HEK293 (cell line): ENCODE measurements around the gene HAO1.

Experiments used
- CTCF ChIA-PET: fragments of 350-600 bp; formaldehyde crosslinking; extraction: SDS; loops from one replicate; lab custom pipeline; 2021; ENCODE audit warnings: antibody characterized with exemption; lab: Yijun Ruan, JAX
- POLR2A ChIA-PET: fragments of 300-600 bp; formaldehyde crosslinking; extraction: SDS; loops from one replicate; lab custom pipeline; 2020; ENCODE audit warnings: antibody characterized with exemption, inconsistent platforms; lab: Yijun Ruan, JAX
- H3K27ac ChIP-seq: fragments of 200-500 bp; sonication (Bioruptor generic); 2 replicates; pipeline ENCODE4 v1.5.1; 2014; ENCODE audit warnings: low read depth, low read length, control low read depth, inconsistent platforms; ENCODE audit errors: extremely low read depth
- H3K36me3 ChIP-seq, 2 experiments: fragments of 200-500 bp in 1 of 2; sonication (Bioruptor generic) in 1 of 2; 1 replicate in 1 of 2; 2 replicates in 1 of 2; pipeline ENCODE4 v1.5.1; 2014 to 2017; ENCODE audit warnings: inconsistent platforms in 2 of 2, low read length in 2 of 2; ENCODE audit not compliant: control insufficient read depth in 2 of 2, insufficient read depth in 1 of 2
- H3K4me1 ChIP-seq: fragments of 200-500 bp; sonication (Bioruptor generic); 2 replicates; pipeline ENCODE4 v1.5.1; 2014; ENCODE audit warnings: mild to moderate bottlenecking, low read length, inconsistent platforms; ENCODE audit not compliant: control insufficient read depth, insufficient read depth
- H3K4me3 ChIP-seq: 2 replicates; pipeline ENCODE4 v1.5.1; 2011; ENCODE audit warnings: low read depth, mild to moderate bottlenecking, control low read depth, low read length, moderate library complexity
- H3K9me3 ChIP-seq: fragments of 200-500 bp; sonication (Bioruptor generic); 2 replicates; pipeline ENCODE4 v1.5.1; 2014; ENCODE audit warnings: low read depth, low read length, inconsistent platforms; ENCODE audit not compliant: control insufficient read depth, insufficient read depth
- EGR2 ChIP-seq: fragments of 450-650 bp; formaldehyde crosslinking; IDR thresholded peaks from 2 replicates; pipeline ENCODE4 v1.5.1; 2016; ENCODE audit warnings: low read depth, missing biosample characterization, missing genetic modification characterization
- GLI2 ChIP-seq: fragments of 450-650 bp; formaldehyde crosslinking; IDR thresholded peaks from 2 replicates; pipeline ENCODE4; 2017; ENCODE audit warnings: missing biosample characterization, missing genetic modification characterization, low read depth, borderline replicate concordance
- HOXD13 ChIP-seq: sonication (generic); formaldehyde crosslinking; IDR thresholded peaks from 2 replicates; pipeline ENCODE4 v1.8.0; 2022; ENCODE audit warnings: missing genetic modification reagents, borderline replicate concordance
- PRDM2 ChIP-seq: fragments of 450-650 bp; formaldehyde crosslinking; IDR thresholded peaks from 2 replicates; pipeline ENCODE4 v1.5.1; 2016; ENCODE audit warnings: missing biosample characterization, missing genetic modification characterization, borderline replicate concordance
- SP3 ChIP-seq: fragments of 450-650 bp; formaldehyde crosslinking; IDR thresholded peaks from 2 replicates; pipeline ENCODE4 v1.5.1; 2016; ENCODE audit warnings: missing biosample characterization, missing genetic modification characterization
- TCF7L2 ChIP-seq: IDR thresholded peaks from 2 replicates; pipeline ENCODE4 v1.6.1; 2011; ENCODE audit warnings: low read depth, mild to moderate bottlenecking, inconsistent platforms, low read length, moderate library complexity, borderline replicate concordance
- ZBTB48 ChIP-seq: fragments of 450-650 bp; formaldehyde crosslinking; IDR thresholded peaks from 2 replicates; pipeline ENCODE4 v1.5.1; 2016; ENCODE audit warnings: missing biosample characterization, missing genetic modification characterization
- ZBTB49 ChIP-seq: fragments of 450-650 bp; formaldehyde crosslinking; IDR thresholded peaks from 2 replicates; pipeline ENCODE4 v1.5.1; 2016; ENCODE audit warnings: missing biosample characterization, missing genetic modification characterization, low read depth
- ZFP41 ChIP-seq: fragments of 450-650 bp; formaldehyde crosslinking; IDR thresholded peaks from 2 replicates; pipeline ENCODE4 v1.5.1; 2016; ENCODE audit warnings: missing biosample characterization, missing genetic modification characterization, borderline replicate concordance
- ZNF10 ChIP-seq: fragments of 450-650 bp; formaldehyde crosslinking; IDR thresholded peaks from 2 replicates; pipeline ENCODE4 v1.5.1; 2017; ENCODE audit warnings: missing biosample characterization, missing genetic modification characterization
- ZNF155 ChIP-seq: fragments of 450-650 bp; formaldehyde crosslinking; IDR thresholded peaks from 2 replicates; pipeline ENCODE4 v1.5.1; 2016; ENCODE audit warnings: missing biosample characterization, missing genetic modification characterization
- ZNF16 ChIP-seq: fragments of 450-650 bp; formaldehyde crosslinking; IDR thresholded peaks from 2 replicates; pipeline ENCODE4 v1.5.1; 2016; ENCODE audit warnings: low read depth, missing biosample characterization, missing genetic modification characterization
- ZNF19 ChIP-seq: fragments of 450-650 bp; formaldehyde crosslinking; IDR thresholded peaks from 2 replicates; pipeline ENCODE4; 2016; ENCODE audit warnings: missing biosample characterization, missing genetic modification characterization, low read depth
- ZNF423 ChIP-seq: fragments of 450-650 bp; formaldehyde crosslinking; IDR thresholded peaks from 2 replicates; pipeline ENCODE4 v1.5.1; 2016; ENCODE audit warnings: missing biosample characterization, missing genetic modification characterization
- ZNF426 ChIP-seq: fragments of 450-650 bp; formaldehyde crosslinking; IDR thresholded peaks from 2 replicates; pipeline ENCODE4 v1.5.1; 2017; ENCODE audit warnings: missing biosample characterization, missing genetic modification characterization, mild to moderate bottlenecking, inconsistent platforms, moderate library complexity
- ZNF580 ChIP-seq: fragments of 450-650 bp; formaldehyde crosslinking; IDR thresholded peaks from 2 replicates; pipeline ENCODE4 v1.5.1; 2016; ENCODE audit warnings: missing biosample characterization, missing genetic modification characterization
- ZNF670 ChIP-seq: fragments of 450-650 bp; formaldehyde crosslinking; IDR thresholded peaks from 2 replicates; pipeline ENCODE4 v1.5.1; 2016; ENCODE audit warnings: missing biosample characterization, missing genetic modification characterization, low read depth
- ZNF692 ChIP-seq: fragments of 450-650 bp; formaldehyde crosslinking; IDR thresholded peaks from 2 replicates; pipeline ENCODE4 v1.5.1; 2016; ENCODE audit warnings: missing biosample characterization, missing genetic modification characterization
- ZNF701 ChIP-seq: fragments of 450-650 bp; formaldehyde crosslinking; IDR thresholded peaks from 2 replicates; pipeline ENCODE4 v1.5.1; 2016; ENCODE audit warnings: missing biosample characterization, missing genetic modification characterization

HAO1 gene

GRCh38 chr20:7985916-7986315 lies 45.7 kb upstream of the HAO1 start:
- Histone ChIP-seq H3K9me3 (no peaks in the 10 kb centered on the region), H3K4me1 (no peaks in the 10 kb centered on the region), H3K27ac (no peak overlapping the region), H3K36me3 (peaks cover 0 to 28% of the 10 kb centered on the region in 2 experiments; a peak in 2 of 3 replicates), H3K4me3 (no peak overlapping the region)
- ChIA-PET CTCF (no interaction called here), POLR2A (no interaction called here)
- no peak for TF ChIP-seq TCF7L2
- TF ChIP-seq ZBTB49 (tag by site-specific recombination), result no peak
- TF ChIP-seq SP3 (tag by site-specific recombination), result no peak
- no peak for TF ChIP-seq ZNF423 (tag by site-specific recombination)
- no peak for TF ChIP-seq HOXD13 (CRISPR knock-in tag)
- TF ChIP-seq EGR2 (tag by site-specific recombination), result no peak
- no peak for TF ChIP-seq ZNF426 (tag by site-specific recombination)
- TF ChIP-seq ZNF155 (tag by site-specific recombination), result no peak
- TF ChIP-seq GLI2 (tag by site-specific recombination), result no peak

GRCh38 chr20:7984192-7984591 lies 43.9 kb upstream of the HAO1 start:
- ChIA-PET POLR2A (no interaction called here), CTCF (interaction anchor here (0.6 to 0.7 kb wide), 3 partner anchors 20 to 405 kb away, joined by 3 to 4 read pairs (median 3); no protein-coding TSS in a partner anchor)
- H3K9me3 ChIP-seq, result no peaks in the 10 kb centered on the region
- no peak overlapping the region for H3K4me3 ChIP-seq
- no peaks in the 10 kb centered on the region for H3K4me1 ChIP-seq
- no peak overlapping the region for H3K27ac ChIP-seq
- H3K36me3 ChIP-seq, result peaks cover 0 to 34% of the 10 kb centered on the region in 2 experiments; a peak in 2 of 3 replicates
- TF ChIP-seq ZNF19 (tag by site-specific recombination) (no peak), ZNF701 (no peak), ZBTB48 (tag by site-specific recombination) (no peak)
- TF ChIP-seq, all 188 proteins: peak for 0

- peaks cover 0 to 30% of the 10 kb centered on the region in 2 experiments; a peak in 2 of 3 replicates for H3K36me3 ChIP-seq
- no peak overlapping the region for H3K4me3 ChIP-seq
- no peaks in the 10 kb centered on the region for H3K9me3 ChIP-seq
- H3K27ac ChIP-seq, result no peak overlapping the region
- CTCF ChIA-PET, result interaction anchor here (0.6 to 2.4 kb wide), 3 partner anchors 26 to 740 kb away, joined by 3 to 9 read pairs (median 3); no protein-coding TSS in a partner anchor
- TF ChIP-seq ZNF692 (tag by site-specific recombination), result no peak
- no peak for TF ChIP-seq ZFP41 (tag by site-specific recombination)
- no peak for TF ChIP-seq ZNF16 (tag by site-specific recombination)
- no peak for TF ChIP-seq ZNF670
- TF ChIP-seq PRDM2 (tag by site-specific recombination), result no peak
- TF ChIP-seq ZNF10 (tag by site-specific recombination), result no peak
- TF ChIP-seq ZNF580 (tag by site-specific recombination), result no peak
- H3K4me1 ChIP-seq, result no peaks in the 10 kb centered on the region
- POLR2A ChIA-PET, result no interaction called here
These were observed 41.1 kb upstream of the HAO1 start for GRCh38 chr20:7981374-7981773.
